Lower leg skin (tissue), 4 donors: ENCODE results near the gene DDX42. TPM values are rescaled to one million over a fixed set of nuclear protein-coding genes. Genes with fewer than 3 reads are reported as not detected.

Source experiments
- DNase-seq, 2 donors: peaks; one replicate each; pipeline ENCODE4 v3.0.0-alpha.2; 2019; ENCODE audit warnings: low spot score in 2 of 2
- H3K4me3 ChIP-seq: fragments of 200-600 bp; sonication (generic); 2 replicates; pipeline ENCODE4 v1.5.1; 2017; ENCODE audit warnings: mild to moderate bottlenecking, low read depth; ENCODE audit not compliant: poor library complexity, severe bottlenecking
- POLR2A ChIP-seq, 2 donors: fragments of 450-650 bp; IDR thresholded peaks; one replicate each; pipeline ENCODE4 v1.6.1; 2016 to 2017; ENCODE audit warnings: antibody characterized with exemption in 2 of 2, mild to moderate bottlenecking in 1 of 2, moderate library complexity in 1 of 2
- WGBS, 2 donors: methylation state at CpG; one replicate each; pipeline ENCODE4 v1.1.5; 2018; 5-methylcytosine and 5-hydroxymethylcytosine counted together
- intact Hi-C: fragments of 100-400 bp; cut with DNase I; formaldehyde crosslinking; loops from one replicate; pipeline ENCODE4 v1.15.0; 2023; ENCODE audit warnings: low total_unique reads
- total RNA-seq, 4 donors: library from RNA; depleted of rRNA; stranded (reverse); fragments of >200 nt; gene quantifications; one replicate each; pipeline ENCODE4 v1.1.0, GENCODE V29; 2016
- TF ChIP-seq, protein P1 (sequence below), 3 donors: fragments of 450-650 bp; IDR thresholded peaks; one replicate each; pipeline ENCODE4 v1.5.1; 2016; ENCODE audit warnings: antibody characterized with exemption in 3 of 3, mild to moderate bottlenecking in 3 of 3, moderate library complexity in 2 of 3

Gene DDX42
- total RNA-seq, 4 donors from 2014 or later, result 59.1 to 87.4 (median 64.0) TPM

DNA sequence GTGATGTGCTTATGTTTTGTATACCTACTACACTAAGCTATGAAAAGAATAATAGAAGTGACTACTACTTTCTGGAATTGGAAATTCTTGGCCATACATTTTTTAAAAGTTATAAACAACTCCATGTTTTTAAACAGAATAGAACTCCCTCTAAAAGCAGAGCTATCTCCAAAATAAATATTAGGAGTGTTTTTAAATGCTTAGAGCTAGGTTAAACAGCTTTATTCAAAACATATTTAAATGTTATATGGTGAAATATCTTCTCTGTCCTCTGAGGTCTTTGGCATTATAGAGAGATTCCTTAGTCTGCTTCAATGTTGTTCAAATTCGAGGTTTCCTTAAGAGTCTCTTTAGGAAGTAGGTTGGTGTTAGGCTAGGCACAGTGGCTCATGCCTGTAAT, 30.4 kb downstream of the DDX42 start:
- TF ChIP-seq, protein P1, sequence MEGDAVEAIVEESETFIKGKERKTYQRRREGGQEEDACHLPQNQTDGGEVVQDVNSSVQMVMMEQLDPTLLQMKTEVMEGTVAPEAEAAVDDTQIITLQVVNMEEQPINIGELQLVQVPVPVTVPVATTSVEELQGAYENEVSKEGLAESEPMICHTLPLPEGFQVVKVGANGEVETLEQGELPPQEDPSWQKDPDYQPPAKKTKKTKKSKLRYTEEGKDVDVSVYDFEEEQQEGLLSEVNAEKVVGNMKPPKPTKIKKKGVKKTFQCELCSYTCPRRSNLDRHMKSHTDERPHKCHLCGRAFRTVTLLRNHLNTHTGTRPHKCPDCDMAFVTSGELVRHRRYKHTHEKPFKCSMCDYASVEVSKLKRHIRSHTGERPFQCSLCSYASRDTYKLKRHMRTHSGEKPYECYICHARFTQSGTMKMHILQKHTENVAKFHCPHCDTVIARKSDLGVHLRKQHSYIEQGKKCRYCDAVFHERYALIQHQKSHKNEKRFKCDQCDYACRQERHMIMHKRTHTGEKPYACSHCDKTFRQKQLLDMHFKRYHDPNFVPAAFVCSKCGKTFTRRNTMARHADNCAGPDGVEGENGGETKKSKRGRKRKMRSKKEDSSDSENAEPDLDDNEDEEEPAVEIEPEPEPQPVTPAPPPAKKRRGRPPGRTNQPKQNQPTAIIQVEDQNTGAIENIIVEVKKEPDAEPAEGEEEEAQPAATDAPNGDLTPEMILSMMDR (IDR thresholded peaks at IDR 0.05), result no peak
- no peak for TF ChIP-seq POLR2A (IDR thresholded peaks at IDR 0.05)
- WGBS, 2 donors, result 71 to 95% methylated on average over 1 of the region's 1 CpG
- intact Hi-C loops, result no loop called here
- H3K4me3 ChIP-seq, result no peak overlapping the region
- DNase-seq, result no peak

DNA sequence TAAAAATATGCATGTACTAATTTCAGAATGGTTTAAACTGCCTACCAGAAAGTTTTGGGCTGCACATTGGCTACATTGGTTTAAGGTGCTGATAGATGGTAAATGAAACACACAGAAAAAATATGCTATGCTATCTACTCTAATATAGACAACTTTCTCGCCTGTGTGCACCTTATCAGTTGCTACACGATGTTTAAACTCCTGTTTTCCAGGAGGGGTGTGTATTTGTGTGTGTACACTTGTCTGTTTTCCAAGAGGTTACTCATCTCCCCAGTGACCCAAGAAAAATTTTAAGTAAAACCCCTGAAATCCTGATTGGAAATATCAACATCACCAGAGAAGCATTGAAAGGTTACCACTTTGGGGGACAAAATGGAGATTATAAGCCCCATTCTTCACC, 31.6 kb downstream of the DDX42 start:
- TF ChIP-seq, protein P1 (IDR thresholded peaks at IDR 0.05), result no peak
- TF ChIP-seq POLR2A (IDR thresholded peaks at IDR 0.05), result no peak
- WGBS, 2 donors, result 77 to 79% methylated on average over 2 of the region's 2 CpGs
- H3K4me3 ChIP-seq, result no peak overlapping the region
- intact Hi-C loops, result no loop called here
- DNase-seq, result no peak

GRCh38 chr17:63809970-63810369, 36.0 kb downstream of the DDX42 start:
- intact Hi-C loops, result no loop called here
- H3K4me3 ChIP-seq, result no peak overlapping the region
- no peak for TF ChIP-seq POLR2A (IDR thresholded peaks at IDR 0.05)
- TF ChIP-seq, protein P1 (IDR thresholded peaks at IDR 0.05), result no peak
- no peak for DNase-seq
- 82 to 85% methylated on average over 9 of the region's 9 CpGs for WGBS, 2 donors

DNA sequence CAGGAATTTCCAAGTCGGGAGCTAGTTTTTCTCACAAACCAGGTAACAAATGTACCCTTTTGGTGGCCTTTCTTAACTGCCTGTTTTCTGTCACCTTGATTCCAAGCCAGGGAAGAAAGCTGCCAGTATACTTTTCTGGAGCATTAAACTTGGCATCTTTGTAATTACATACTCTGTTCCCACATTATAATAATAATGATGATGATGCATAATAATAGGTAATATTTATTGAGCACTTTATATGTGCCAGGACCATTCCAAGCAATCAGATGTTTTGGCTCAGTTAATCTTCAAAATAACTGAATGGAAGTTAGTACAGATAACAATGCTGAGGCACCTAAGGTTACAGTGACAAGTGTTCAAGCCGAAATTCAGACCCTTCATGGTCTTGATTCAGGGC, 42.2 kb downstream of the DDX42 start:
- no peak overlapping the region for H3K4me3 ChIP-seq
- TF ChIP-seq POLR2A (IDR thresholded peaks at IDR 0.05), result no peak
- TF ChIP-seq, protein P1 (IDR thresholded peaks at IDR 0.05), result no peak
- 89 to 90% methylated on average over 2 of the region's 2 CpGs for WGBS, 2 donors
- DNase-seq, result no peak
- intact Hi-C loops, result no loop called here

DNA sequence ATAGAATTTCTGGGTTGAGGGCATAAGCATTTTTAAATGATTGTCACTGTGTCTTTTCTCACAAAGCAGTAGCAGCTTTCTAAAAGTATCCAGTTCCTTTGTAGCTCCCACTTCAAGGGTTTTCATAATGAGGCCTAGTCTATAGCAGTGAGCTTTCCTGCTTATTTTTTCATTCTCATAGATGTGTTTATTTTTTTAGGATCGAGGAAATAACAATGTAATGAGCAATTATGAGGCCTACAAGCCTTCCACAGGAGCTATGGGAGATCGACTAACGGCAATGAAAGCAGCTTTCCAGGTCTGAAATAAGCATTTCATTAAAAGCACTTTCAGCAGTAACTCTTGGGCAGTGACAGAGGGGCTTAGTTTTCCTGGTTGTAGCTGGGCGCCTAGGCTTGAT, 42.7 kb downstream of the DDX42 start:
- intact Hi-C loops, result no loop called here
- TF ChIP-seq, protein P1 (IDR thresholded peaks at IDR 0.05), result no peak
- TF ChIP-seq POLR2A (IDR thresholded peaks at IDR 0.05), result no peak
- DNase-seq, result no peak
- WGBS, 2 donors, result 90 to 91% methylated on average over 4 of the region's 4 CpGs
- H3K4me3 ChIP-seq, result no peak overlapping the region

- no peak overlapping the region for H3K4me3 ChIP-seq
- intact Hi-C loops, result no loop called here
- WGBS, 2 donors, result 92 to 94% methylated on average over 27 of the region's 27 CpGs
- TF ChIP-seq, protein P1 (IDR thresholded peaks at IDR 0.05), result no peak
- no peak for TF ChIP-seq POLR2A (IDR thresholded peaks at IDR 0.05)
- DNase-seq, result no peak
These were observed 43.9 kb downstream of the DDX42 start for GRCh38 chr17:63817736-63818385.
